Measurements from ENCODE around the gene LY6G5B.

Gene LY6G5B

GRCh38 chr6:31718265-31718664 lies 48.5 kb downstream of the LY6G5B start:
- DNase-seq: no peak

GRCh38 chr6:31719001-31719400 lies 49.2 kb downstream of the LY6G5B start:
- no peak for DNase-seq

GRCh38 chr6:31720196-31720770 lies 50.5 kb downstream of the LY6G5B start:
- DNase-seq: no peak

GRCh38 chr6:31721351-31722020 lies 51.7 kb downstream of the LY6G5B start, which contains the start of gene LY6G6C:
Gene LY6G6C, minus strand, starts transcription at chr6:31721746. Its CDS starts 67 bp downstream, at chr6:31721679.
- no peak for DNase-seq

GRCh38 chr6:31722173-31722572 lies 52.4 kb downstream of the LY6G5B start:
- DNase-seq: no peak
